Measurements from ENCODE around the gene CCDC57.

The CCDC57 gene

GRCh38 chr17:82056729-82057621 is 155.7 kb downstream of the CCDC57 start:
- no peak for DNase-seq

- no peak for DNase-seq
Measured at GRCh38 chr17:82055965-82056728, 156.5 kb downstream of the CCDC57 start.

- DNase-seq, result peak; percentile 18
Measured at GRCh38 chr17:82055023-82055964, 157.3 kb downstream of the CCDC57 start.

GRCh38 chr17:82054351-82055022 is 158.2 kb downstream of the CCDC57 start:
- peak; percentile 44 for DNase-seq

GRCh38 chr17:82053556-82054263 is 158.9 kb downstream of the CCDC57 start:
- peak; percentile 16 for DNase-seq

GRCh38 chr17:82053130-82053529 is 159.5 kb downstream of the CCDC57 start:
- DNase-seq, result peak; percentile 26

- DNase-seq, result no peak
Measured at GRCh38 chr17:82052638-82053059, 160.0 kb downstream of the CCDC57 start.

- peak; percentile 72 for DNase-seq
Measured at GRCh38 chr17:82051776-82052637, 160.6 kb downstream of the CCDC57 start, which contains the start of the genes GPS1 and RFNG. Gene GPS1 (plus strand): TSS chr17:82051898. CDS start chr17:82051932, 34 bp downstream. Gene RFNG (minus strand): TSS chr17:82051811. CDS start chr17:82051766, 45 bp downstream.

All from left hindlimb (tissue), 1 donor.